ENCODE data around the gene KRTAP19-2. TPM values are rescaled to one million over a fixed set of nuclear protein-coding genes. Genes with fewer than 3 reads are reported as not detected.
"Not testable (repeated sequence)": the region's sequence is repeated elsewhere in the genome, so short reads cannot be mapped to it uniquely, and the experiment has no call there.

The KRTAP19-2 gene
- total RNA-seq (not detected), polyA plus RNA-seq (not detected), total RNA-seq (not detected)

- H3K27ac ChIP-seq (ENCODE audit: low read depth, low read length): no peak within 1 kb of the TSS
- no peaks in the 10 kb centered on the region for H3K4me1 ChIP-seq (ENCODE audit: control insufficient read depth in 2 of 2, insufficient read depth in 2 of 2, low read length in 2 of 2)
- CTCF ChIA-PET: no interaction called here
- Mint-ChIP-seq H3K4me1 (no peaks in the 10 kb centered on the region), H3K4me3 (no peak within 1 kb of the TSS), H3K27ac (no peak within 1 kb of the TSS), H3K9me3 (peaks cover 1 to 20% (median 8%) of the 10 kb centered on the region in 11 donors), H3K27me3 (peaks cover 0 to 7% (median 4%) of the 10 kb centered on the region in 5 donors), H3K36me3 (peaks cover 0 to 6% (median 0%) of the 10 kb centered on the region in 5 donors)
- H3K9me3 ChIP-seq (ENCODE audit: control insufficient read depth in 2 of 3, low read length in 3 of 3): peaks cover 0 to 6% (median 0%) of the 10 kb centered on the region in 3 experiments
- DNase-seq (no peak), ATAC-seq (no peak)
- intact Hi-C loops (cut with micrococcal nuclease): no loop called here
- no peaks in the 10 kb centered on the region for H3K36me3 ChIP-seq (ENCODE audit: control insufficient read depth in 2 of 3, insufficient read depth in 3 of 3, low read length in 3 of 3)
- no peaks in the 10 kb centered on the region for H3K27me3 ChIP-seq (ENCODE audit: control insufficient read depth in 2 of 2, insufficient read depth in 2 of 2, low read length in 2 of 2)
- POLR2A ChIA-PET: no interaction called here
- H3K4me3 ChIP-seq (ENCODE audit: low read length): no peak within 1 kb of the TSS
These were observed at the start of gene KRTAP19-2 for GRCh38 chr21:30487336-30487735. KRTAP19-2 (minus strand) TSS chr21:30487436; CDS start chr21:30487348, 88 bp downstream.

- intact Hi-C loops (cut with micrococcal nuclease): no loop called here
- ATAC-seq (no peak), DNase-seq (no peak)
- Mint-ChIP-seq H3K27me3 (peaks cover 0 to 12% (median 4%) of the 10 kb centered on the region in 5 donors), H3K9me3 (peaks cover 0 to 6% (median 0%) of the 10 kb centered on the region in 11 donors), H3K36me3 (no peaks in the 10 kb centered on the region), H3K4me1 (no peaks in the 10 kb centered on the region), H3K27ac (no peak overlapping the region), H3K4me3 (no peak overlapping the region)
- Histone ChIP-seq H3K4me3 (ENCODE audit: low read length) (no peak overlapping the region), H3K27ac (ENCODE audit: low read depth, low read length) (no peak overlapping the region), H3K27me3 (ENCODE audit: control insufficient read depth in 2 of 2, insufficient read depth in 2 of 2, low read length in 2 of 2) (peaks cover 0 to 3% of the 10 kb centered on the region in 2 donors), H3K4me1 (ENCODE audit: control insufficient read depth in 2 of 2, insufficient read depth in 2 of 2, low read length in 2 of 2) (no peaks in the 10 kb centered on the region), H3K36me3 (ENCODE audit: control insufficient read depth in 2 of 3, insufficient read depth in 3 of 3, low read length in 3 of 3) (no peaks in the 10 kb centered on the region), H3K9me3 (ENCODE audit: control insufficient read depth in 2 of 3, low read length in 3 of 3) (no peaks in the 10 kb centered on the region)
- ChIA-PET CTCF (no interaction called here), POLR2A (no interaction called here)
These were observed 31.6 kb upstream of the KRTAP19-2 start for GRCh38 chr21:30518876-30519275.

GRCh38 chr21:30515681-30516080 is 28.4 kb upstream of the KRTAP19-2 start:
- Mint-ChIP-seq H3K9me3 (peaks cover 0 to 6% (median 0%) of the 10 kb centered on the region in 11 donors), H3K4me3 (no peak overlapping the region), H3K36me3 (no peaks in the 10 kb centered on the region), H3K27ac (no peak overlapping the region), H3K4me1 (no peaks in the 10 kb centered on the region), H3K27me3 (peaks cover 0 to 17% (median 7%) of the 10 kb centered on the region in 5 donors)
- Histone ChIP-seq H3K27ac (ENCODE audit: low read depth, low read length) (no peak overlapping the region), H3K36me3 (ENCODE audit: control insufficient read depth in 2 of 3, insufficient read depth in 3 of 3, low read length in 3 of 3) (no peaks in the 10 kb centered on the region), H3K4me1 (ENCODE audit: control insufficient read depth in 2 of 2, insufficient read depth in 2 of 2, low read length in 2 of 2) (no peaks in the 10 kb centered on the region), H3K27me3 (ENCODE audit: control insufficient read depth in 2 of 2, insufficient read depth in 2 of 2, low read length in 2 of 2) (peaks cover 0 to 3% of the 10 kb centered on the region in 2 donors), H3K9me3 (ENCODE audit: control insufficient read depth in 2 of 3, low read length in 3 of 3) (no peaks in the 10 kb centered on the region), H3K4me3 (ENCODE audit: low read length) (no peak overlapping the region)
- no peak for DNase-seq
- ChIA-PET POLR2A (no interaction called here), CTCF (no interaction called here)
- intact Hi-C loops (cut with micrococcal nuclease): no loop called here
- no peak for ATAC-seq

- H3K4me1 ChIP-seq (ENCODE audit: control insufficient read depth in 2 of 2, insufficient read depth in 2 of 2, low read length in 2 of 2); H3K27me3 ChIP-seq (ENCODE audit: control insufficient read depth in 2 of 2, insufficient read depth in 2 of 2, low read length in 2 of 2); POLR2A ChIA-PET; H3K36me3 ChIP-seq (ENCODE audit: control insufficient read depth in 2 of 3, insufficient read depth in 3 of 3, low read length in 3 of 3); H3K36me3 Mint-ChIP-seq; H3K27ac Mint-ChIP-seq; H3K4me3 Mint-ChIP-seq; H3K4me3 ChIP-seq (ENCODE audit: low read length); ATAC-seq; H3K27ac ChIP-seq (ENCODE audit: low read depth, low read length); DNase-seq; H3K9me3 ChIP-seq (ENCODE audit: control insufficient read depth in 2 of 3, low read length in 3 of 3); H3K9me3 Mint-ChIP-seq; H3K4me1 Mint-ChIP-seq: not testable (repeated sequence)
- H3K27me3 Mint-ChIP-seq: peaks cover 2 to 14% (median 10%) of the 10 kb centered on the region in 5 donors
- intact Hi-C loops (cut with micrococcal nuclease): loop anchor here (2.0 kb wide), 1 partner anchor 581 kb away; no protein-coding TSS in a partner anchor
- CTCF ChIA-PET: interaction anchor here (0.6 kb wide), 1 partner anchor 1064 kb away, joined by 4 read pairs; no protein-coding TSS in a partner anchor
These were observed 18.5 kb upstream of the KRTAP19-2 start for GRCh38 chr21:30505621-30506205.

GRCh38 chr21:30502041-30502440 is 14.8 kb upstream of the KRTAP19-2 start, which contains the start of gene KRTAP19-5:
KRTAP19-5 (minus strand) TSS chr21:30502141; CDS start chr21:30502090, 51 bp downstream.
- Mint-ChIP-seq H3K4me3 (no peak within 1 kb of the TSS), H3K36me3 (no peaks in the 10 kb centered on the region), H3K27me3 (peaks cover 0 to 6% (median 4%) of the 10 kb centered on the region in 5 donors), H3K27ac (no peak within 1 kb of the TSS), H3K9me3 (no peaks in the 10 kb centered on the region), H3K4me1 (no peaks in the 10 kb centered on the region)
- H3K9me3 ChIP-seq (ENCODE audit: control insufficient read depth in 2 of 3, low read length in 3 of 3): no peaks in the 10 kb centered on the region
- H3K27ac ChIP-seq (ENCODE audit: low read depth, low read length): no peak within 1 kb of the TSS
- H3K4me1 ChIP-seq (ENCODE audit: control insufficient read depth in 2 of 2, insufficient read depth in 2 of 2, low read length in 2 of 2): no peaks in the 10 kb centered on the region
- DNase-seq (no peak), ATAC-seq (no peak)
- no peaks in the 10 kb centered on the region for H3K27me3 ChIP-seq (ENCODE audit: control insufficient read depth in 2 of 2, insufficient read depth in 2 of 2, low read length in 2 of 2)
- ChIA-PET POLR2A (no interaction called here), CTCF (no interaction called here)
- no peak within 1 kb of the TSS for H3K4me3 ChIP-seq (ENCODE audit: low read length)
- no peaks in the 10 kb centered on the region for H3K36me3 ChIP-seq (ENCODE audit: control insufficient read depth in 2 of 3, insufficient read depth in 3 of 3, low read length in 3 of 3)
- intact Hi-C loops (cut with micrococcal nuclease): no loop called here

GRCh38 chr21:30497065-30497464 is 9.8 kb upstream of the KRTAP19-2 start, which contains the start of gene KRTAP19-4:
KRTAP19-4 (minus strand) TSS chr21:30497165; CDS start chr21:30497110, 55 bp downstream.
- Histone ChIP-seq H3K27me3 (ENCODE audit: control insufficient read depth in 2 of 2, insufficient read depth in 2 of 2, low read length in 2 of 2) (no peaks in the 10 kb centered on the region), H3K4me3 (ENCODE audit: low read length) (no peak within 1 kb of the TSS), H3K36me3 (ENCODE audit: control insufficient read depth in 2 of 3, insufficient read depth in 3 of 3, low read length in 3 of 3) (no peaks in the 10 kb centered on the region), H3K4me1 (ENCODE audit: control insufficient read depth in 2 of 2, insufficient read depth in 2 of 2, low read length in 2 of 2) (no peaks in the 10 kb centered on the region), H3K27ac (ENCODE audit: low read depth, low read length) (no peak within 1 kb of the TSS), H3K9me3 (ENCODE audit: control insufficient read depth in 2 of 3, low read length in 3 of 3) (no peaks in the 10 kb centered on the region)
- intact Hi-C loops (cut with micrococcal nuclease): no loop called here
- DNase-seq (no peak), ATAC-seq (no peak)
- Mint-ChIP-seq H3K4me3 (no peak within 1 kb of the TSS), H3K27ac (no peak within 1 kb of the TSS), H3K4me1 (no peaks in the 10 kb centered on the region), H3K27me3 (peaks cover 0 to 7% (median 0%) of the 10 kb centered on the region in 5 donors), H3K9me3 (peaks cover 0 to 4% (median 0%) of the 10 kb centered on the region in 11 donors), H3K36me3 (no peaks in the 10 kb centered on the region)
- ChIA-PET POLR2A (no interaction called here), CTCF (interaction anchor here (0.7 kb wide), 1 partner anchor 603 kb away, joined by 3 read pairs; no protein-coding TSS in a partner anchor)

- H3K4me1 ChIP-seq (ENCODE audit: control insufficient read depth in 2 of 2, insufficient read depth in 2 of 2, low read length in 2 of 2): no peaks in the 10 kb centered on the region
- Mint-ChIP-seq H3K4me3 (no peak within 1 kb of the TSS), H3K36me3 (no peaks in the 10 kb centered on the region), H3K4me1 (no peaks in the 10 kb centered on the region), H3K9me3 (peaks cover 0 to 10% (median 2%) of the 10 kb centered on the region in 11 donors), H3K27ac (no peak within 1 kb of the TSS), H3K27me3 (peaks cover 0 to 9% (median 0%) of the 10 kb centered on the region in 5 donors)
- DNase-seq: no peak
- CTCF ChIA-PET: no interaction called here
- no peaks in the 10 kb centered on the region for H3K36me3 ChIP-seq (ENCODE audit: control insufficient read depth in 2 of 3, insufficient read depth in 3 of 3, low read length in 3 of 3)
- H3K27me3 ChIP-seq (ENCODE audit: control insufficient read depth in 2 of 2, insufficient read depth in 2 of 2, low read length in 2 of 2): no peaks in the 10 kb centered on the region
- ATAC-seq: no peak
- H3K27ac ChIP-seq (ENCODE audit: low read depth, low read length): no peak within 1 kb of the TSS
- intact Hi-C loops (cut with micrococcal nuclease): no loop called here
- H3K4me3 ChIP-seq (ENCODE audit: low read length): no peak within 1 kb of the TSS
- no peaks in the 10 kb centered on the region for H3K9me3 ChIP-seq (ENCODE audit: control insufficient read depth in 2 of 3, low read length in 3 of 3)
- POLR2A ChIA-PET: no interaction called here
These were observed 4.8 kb upstream of the KRTAP19-2 start, which contains the start of gene KRTAP19-3 for GRCh38 chr21:30491963-30492428. KRTAP19-3 (minus strand) TSS chr21:30492013; CDS start chr21:30491957, 56 bp downstream.

Measured in naive thymus-derived CD4-positive, alpha-beta T cell (primary cell).